Pulmonary artery endothelial cell (primary cell): ENCODE data around the gene SH3GL1. TPM values are rescaled to one million over a fixed set of nuclear protein-coding genes. Genes with fewer than 3 reads are reported as not detected.
"Not testable (repeated sequence)": the region's sequence is repeated elsewhere in the genome, so short reads cannot be mapped to it uniquely, and the experiment has no call there.

Experiments used
- DNase-seq: peaks from one replicate; pipeline ENCODE4 v3.0.0-alpha.2; 2011; ENCODE audit warnings: low read depth, low spot score
- total RNA-seq: library from RNA; depleted of rRNA; stranded (reverse); fragments of >200 nt; gene quantifications from 2 replicates; pipeline ENCODE4 v1.2.3, GENCODE V29; 2014

Gene SH3GL1
- total RNA-seq, 1 donor from 2014 or later, result 48.3 TPM

DNA sequence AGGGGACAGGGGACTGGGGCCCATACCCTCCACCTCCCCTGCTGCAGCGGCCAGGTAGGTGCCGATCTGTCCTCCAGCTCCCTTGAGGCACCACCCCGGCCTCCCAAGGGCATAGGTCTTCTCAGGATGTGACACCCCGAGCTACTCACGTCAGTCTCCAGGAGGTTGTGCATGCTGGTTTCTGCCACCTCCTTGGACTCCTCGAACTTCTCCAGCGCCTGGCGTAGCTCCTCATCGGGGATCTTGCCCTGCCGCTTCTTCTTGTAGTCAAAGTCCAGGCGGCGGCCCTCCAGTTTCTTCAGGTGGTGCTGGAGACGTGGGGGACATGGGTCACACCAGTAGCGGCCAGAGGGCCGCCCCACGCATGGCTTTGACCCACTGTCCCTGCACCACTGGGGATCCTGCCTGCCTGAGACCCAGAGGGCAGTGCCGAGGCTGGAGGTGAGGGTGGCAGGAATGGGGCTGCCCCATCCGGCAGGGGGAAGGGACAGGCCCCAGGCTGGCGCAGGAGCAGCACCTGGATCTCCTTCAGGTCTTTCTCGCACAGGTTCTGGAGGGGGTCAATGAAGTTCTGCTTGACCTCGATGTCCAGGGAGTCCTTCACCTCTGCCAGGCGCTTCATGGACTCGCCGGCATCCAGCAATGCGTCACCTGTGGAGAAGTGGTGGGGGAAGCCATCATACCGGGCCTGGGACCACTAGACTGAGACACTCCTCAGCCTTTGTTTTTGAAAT lies 36.6 kb downstream of the SH3GL1 start:
- no peak for DNase-seq

DNA sequence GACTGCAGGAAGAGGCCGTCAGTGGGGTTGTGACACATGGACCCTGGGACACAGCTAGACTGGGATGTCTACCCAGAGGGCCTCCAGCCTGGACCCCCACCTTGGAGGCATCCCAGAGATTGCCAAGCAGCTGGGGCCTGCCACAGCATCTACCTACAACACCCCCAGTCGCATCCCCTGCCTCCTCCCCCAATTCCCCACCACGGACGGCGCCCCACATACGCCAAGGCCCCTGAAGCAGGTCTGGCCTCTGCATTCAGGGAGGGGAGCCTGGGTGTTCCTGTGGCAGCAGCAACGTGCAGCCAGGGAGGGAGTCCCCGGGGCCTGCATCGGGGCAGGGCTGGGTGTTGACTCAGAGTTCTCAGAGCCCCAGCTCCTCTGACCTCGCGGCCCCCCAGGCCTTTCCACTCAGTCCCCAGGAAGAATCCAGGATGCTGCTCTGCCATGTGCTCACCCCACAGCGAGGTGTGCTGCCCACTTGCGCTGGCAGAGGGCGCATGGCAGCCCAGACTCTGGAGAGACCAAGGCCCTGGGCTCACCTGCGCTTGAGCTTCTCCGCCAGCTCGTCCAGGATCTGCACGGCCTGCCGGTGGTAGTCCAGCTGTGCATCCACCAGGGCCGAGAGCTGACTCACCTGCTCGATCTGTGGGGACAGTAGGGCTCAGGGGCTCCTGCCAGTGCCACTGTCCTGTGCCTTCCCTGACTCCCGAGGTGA lies 37.4 kb downstream of the SH3GL1 start:
- no peak for DNase-seq

DNA sequence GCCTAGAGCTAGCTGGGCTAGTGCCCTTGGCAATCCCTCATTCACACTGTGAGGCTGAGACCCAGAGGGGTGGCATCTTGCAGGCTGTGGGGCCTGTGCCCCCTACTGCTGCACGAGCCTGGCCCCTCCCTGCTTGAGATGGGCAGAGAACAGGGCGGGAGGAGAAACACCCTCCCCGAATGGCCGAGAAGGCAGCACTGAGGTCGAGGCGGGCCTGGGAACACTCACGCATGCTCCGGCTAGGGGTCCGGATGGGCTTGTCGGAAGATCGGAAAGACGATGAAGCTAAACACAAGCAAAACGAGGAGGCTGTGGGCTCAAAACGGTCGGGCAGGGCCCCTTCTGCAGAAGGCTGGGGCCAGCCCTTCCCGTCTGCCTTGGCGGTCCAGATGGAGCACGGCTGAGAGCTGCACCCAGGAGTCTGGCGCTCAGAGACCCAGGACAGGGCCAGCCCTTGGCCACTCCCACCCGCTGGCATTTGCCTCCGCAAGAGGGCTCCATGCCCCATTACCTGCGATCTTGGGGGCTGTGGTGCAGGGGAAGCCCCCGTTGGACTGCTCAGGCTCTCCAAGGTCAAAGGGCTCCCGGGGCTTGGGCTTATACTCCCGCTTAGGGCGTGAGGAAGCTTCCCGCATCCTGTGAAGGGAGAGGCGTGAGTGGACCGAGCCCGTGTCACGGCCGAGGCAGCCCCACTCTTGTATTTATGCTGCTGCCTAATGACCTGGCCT lies 38.1 kb downstream of the SH3GL1 start:
- no peak for DNase-seq

DNA sequence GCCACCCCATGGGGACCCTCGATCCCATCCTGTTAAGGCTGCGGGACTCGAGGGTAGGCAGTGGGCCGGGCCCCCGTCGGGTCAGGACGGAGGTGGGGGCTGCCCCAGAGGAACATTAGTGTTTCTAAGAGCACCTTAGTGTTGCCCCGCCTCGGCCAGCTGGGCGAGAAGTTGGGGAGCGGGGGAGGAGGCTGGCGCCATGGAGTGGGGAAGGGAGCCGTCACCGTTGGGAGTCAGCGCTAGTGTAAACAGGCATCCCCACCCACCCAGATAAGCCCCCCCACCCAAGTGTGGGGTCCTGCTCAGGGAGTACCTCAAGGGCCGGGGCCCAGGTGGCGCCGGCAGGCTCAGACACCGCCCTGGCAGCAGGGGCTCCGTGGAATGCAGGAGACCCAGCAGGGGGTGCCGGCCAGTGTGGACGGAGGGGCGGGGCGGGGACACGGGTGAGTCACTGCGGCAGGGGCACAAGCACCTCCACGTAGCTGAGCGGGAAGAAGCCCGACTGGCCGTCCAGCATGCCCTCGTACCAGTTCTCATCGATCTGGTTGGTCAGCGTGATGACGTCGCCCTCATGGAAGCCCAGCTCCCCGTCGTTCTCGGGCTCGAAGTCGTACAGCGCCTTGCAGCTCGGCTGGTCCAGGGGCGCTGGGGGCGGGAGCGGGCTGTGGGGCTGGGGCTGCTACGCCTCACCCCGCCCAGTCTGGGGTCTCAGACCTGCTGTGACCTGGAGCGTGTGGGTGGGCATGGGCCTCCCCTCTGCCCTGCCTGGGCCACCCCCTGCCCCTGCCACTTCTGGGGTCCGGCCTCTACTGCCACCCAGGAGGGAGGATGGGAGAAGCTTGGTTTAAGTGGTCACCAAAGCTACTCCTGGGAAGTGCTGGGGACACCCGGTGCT lies 38.9 kb downstream of the SH3GL1 start:
- DNase-seq, result no peak

DNA sequence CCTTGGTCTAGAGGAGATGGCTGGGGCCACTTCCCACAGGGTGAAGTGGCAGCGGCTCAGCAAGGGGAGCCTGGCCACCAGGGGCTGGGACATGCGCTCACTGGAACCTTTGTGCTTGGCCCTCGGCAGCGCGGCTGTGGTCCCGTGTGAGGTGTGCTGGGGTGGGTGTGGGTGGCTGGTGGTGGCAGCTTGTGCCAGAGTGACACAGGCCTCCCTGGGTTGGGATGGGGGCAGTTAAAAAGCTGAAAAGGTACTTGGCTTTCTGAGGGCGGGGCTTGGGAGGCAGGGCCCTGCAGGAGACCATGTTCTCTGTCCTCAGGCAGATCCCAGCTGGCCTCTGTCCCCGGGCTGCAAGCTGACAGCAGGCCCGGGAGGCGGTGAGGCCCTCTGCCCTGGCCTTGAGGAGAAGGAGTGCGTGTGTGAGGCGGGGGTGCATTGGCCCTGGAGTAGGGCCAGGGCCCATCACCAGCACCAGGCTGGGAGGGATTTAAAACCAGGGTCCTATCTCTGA lies 39.7 kb downstream of the SH3GL1 start:
- DNase-seq, result no peak

DNA sequence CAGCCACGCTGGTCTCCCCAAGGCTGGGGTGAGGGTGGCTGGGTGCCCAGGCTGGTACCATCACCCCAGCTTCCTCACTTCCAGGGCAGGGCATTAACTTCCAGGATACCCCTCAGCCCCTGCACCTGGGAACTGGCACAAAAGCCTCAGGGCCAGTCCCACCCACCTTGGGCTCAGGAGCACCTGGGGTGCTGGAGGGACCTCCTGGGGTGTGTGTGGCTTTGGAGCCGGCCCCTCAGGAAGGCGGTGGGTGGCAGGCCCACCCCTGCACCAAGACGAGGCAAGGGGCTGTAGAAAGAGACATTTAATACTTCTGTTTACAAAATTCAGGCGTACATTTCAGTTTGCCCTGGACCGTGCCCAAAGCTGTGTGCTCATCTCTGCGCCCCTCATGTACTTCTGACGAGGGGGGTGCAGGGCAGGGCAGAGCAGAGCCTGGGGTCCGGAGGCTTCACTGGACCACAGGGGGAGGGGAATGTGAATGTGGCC lies 40.2 kb downstream of the SH3GL1 start:
- no peak for DNase-seq

DNA sequence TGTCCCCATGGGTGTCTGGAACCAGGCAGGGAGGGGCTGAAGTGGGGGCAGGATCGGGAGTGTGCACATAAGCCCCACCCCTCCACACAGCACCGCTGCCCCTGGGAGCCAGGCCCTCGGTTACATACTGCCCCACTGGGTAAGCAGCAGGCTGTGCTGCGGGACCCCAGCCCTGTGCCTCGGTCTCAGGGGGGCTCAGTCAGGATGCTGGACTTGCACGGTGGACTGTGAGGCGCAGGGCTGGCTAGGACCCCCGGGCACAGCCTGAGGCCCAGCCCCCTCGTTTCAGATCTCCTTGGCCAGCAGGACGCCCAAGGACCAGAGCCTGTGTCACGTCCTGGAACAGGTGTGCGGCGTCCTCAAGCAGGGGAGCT lies 40.7 kb downstream of the SH3GL1 start:
- no peak for DNase-seq

DNA sequence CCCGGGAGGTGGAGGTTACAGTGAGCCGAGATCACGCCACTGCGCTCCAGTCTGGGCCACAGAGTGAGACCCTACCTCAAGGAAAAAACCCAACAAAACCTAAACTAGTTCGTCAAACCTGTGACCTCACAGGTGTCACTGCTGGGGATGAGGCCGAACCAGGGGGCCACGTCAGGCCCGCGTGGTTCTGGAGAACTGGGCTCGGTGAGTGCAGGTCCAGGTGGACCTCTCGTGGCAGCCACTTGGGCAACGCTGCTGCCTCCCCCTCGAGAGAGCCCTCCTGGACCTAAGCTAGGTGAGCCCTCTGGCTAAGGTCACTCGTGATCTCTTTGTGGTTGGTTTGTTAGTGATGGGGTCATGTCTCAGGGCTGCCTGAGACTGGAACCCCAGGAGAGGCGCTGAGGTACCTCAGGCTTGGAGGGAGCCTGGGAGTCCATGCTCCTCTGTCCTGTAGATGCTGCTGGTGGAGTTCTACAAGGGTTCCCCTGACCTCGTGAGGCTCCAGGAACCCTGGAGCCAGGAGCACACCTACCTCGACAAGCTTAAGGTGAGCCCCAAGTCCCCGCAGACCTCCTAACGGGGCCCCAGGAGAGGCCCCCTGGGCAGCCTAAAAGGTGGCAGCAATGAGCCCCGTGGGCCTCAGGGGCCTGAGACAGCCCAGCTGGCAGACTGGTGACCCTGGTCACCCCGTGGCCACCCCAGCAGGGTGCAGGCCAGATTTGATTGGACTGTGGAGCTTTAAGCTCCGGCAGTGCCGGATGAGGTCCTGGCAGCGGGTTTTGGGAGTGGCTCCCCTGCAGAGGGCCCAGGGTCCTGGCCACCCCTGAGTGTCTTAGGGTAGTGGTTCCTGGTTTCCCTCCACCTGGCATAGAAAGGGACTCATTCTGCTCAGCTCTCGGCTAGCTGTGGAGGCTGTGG lies 41.4 kb downstream of the SH3GL1 start:
- DNase-seq, result no peak

DNA sequence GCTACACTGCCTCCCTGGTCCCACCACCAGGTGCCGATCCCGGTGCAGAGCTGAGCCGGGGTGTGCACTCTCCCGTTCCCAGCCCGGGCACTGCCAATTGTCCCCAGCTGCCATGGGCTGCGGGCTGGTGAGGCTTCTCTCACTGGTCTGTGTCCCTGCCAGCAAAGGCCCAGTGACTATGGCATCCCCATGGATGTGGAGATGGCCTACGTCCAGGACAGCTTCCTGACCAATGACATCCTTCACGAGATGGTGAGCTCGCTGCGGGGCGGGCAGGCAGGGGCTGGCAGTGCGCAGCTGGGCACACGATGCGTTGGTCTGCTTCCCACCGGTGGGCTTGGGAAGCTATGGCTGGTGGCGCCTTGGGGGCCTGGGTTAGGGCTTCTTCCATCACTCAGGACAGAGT lies 42.4 kb downstream of the SH3GL1 start:
- DNase-seq, result no peak

DNA sequence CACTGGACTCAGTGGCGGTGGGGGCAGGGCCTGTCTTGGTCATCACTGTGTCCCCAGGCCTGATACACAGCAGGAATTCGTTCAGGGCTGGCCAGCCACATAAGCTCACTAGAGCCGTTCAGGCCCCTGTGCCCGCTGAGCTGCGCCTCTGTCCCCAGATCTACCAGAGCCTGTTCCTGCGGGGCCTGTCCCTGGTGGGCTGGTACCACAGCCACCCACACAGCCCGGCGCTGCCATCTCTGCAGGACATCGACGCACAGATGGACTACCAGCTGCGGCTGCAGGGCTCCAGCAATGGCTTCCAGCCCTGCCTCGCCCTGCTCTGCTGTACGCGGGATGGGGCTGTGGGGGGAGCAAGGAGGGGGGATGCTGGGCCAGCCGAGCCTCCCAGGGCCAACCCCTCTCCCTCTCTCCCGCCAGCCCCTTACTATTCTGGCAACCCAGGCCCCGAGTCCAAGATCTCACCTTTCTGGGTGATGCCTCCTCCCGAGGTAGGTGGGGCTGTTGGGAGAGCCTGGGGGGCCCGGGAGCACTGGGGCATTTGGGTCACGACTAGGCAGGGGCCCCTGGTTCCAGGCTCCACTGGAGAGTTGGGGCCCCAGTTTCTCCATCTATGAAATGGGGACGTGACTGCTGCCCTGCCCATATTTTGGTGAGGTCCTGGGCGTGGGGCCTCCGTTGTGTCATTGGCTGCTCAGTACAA lies 43.1 kb downstream of the SH3GL1 start:
- no peak for DNase-seq

DNA sequence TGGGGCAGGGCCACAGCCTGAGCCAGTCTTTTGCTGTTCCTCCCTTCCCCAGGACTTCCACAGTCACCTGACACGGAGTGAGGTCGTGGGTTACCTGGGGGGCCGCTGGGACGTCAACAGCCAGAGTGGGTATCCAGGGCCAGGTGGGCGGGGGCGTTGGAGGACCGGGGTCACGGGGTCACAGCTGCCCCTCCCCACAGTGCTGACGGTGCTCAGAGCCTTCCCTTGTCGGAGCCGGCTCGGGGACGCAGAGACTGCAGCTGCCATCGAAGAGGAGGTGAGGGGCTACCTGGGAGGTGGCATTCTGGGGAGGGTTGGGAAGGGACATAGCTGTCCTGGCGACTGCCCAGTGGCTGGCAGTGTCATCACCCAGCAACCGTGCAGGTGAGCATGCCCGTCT lies 45.5 kb downstream of the SH3GL1 start:
- no peak for DNase-seq

DNA sequence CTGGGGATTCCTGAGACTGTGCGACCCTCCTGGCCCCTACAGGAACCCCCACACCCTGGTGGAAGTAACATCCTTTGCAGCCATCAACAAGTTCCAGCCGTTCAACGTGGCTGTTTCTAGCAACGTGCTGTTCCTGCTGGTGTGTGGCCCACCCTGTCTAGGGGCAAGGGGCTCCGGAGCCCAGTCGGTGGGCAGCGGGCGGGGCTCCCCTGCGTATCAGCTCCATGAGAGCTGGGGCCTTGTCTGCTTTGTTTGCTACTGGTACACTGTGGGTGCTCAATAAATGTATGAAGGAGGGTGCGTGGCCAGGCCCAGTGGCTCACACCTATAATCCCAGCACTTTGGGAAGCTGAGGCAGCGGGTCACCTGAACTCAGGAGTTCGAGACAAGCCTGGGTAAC lies 46.1 kb downstream of the SH3GL1 start:
- DNase-seq, result no peak

DNA sequence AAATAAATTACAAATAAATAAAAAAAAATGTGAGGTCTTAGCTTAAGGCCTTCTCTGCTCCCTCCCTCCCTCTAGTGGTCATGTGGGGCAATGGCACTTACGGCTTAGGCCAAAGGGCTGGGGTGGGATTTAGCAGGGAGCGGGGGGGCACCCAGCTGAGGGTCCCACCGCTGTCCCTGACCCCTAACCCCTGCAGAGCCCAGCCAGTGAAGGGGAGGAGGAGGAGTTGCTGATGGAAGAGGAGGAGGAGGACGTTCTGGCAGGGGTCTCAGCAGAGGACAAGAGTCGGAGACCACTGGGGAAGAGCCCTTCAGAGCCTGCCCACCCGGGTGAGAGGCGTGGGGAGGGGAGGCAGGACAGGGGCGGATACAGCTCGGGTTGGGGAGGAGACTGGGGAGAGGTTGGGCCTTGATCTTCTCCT lies 47.6 kb downstream of the SH3GL1 start:
- DNase-seq, result no peak

DNA sequence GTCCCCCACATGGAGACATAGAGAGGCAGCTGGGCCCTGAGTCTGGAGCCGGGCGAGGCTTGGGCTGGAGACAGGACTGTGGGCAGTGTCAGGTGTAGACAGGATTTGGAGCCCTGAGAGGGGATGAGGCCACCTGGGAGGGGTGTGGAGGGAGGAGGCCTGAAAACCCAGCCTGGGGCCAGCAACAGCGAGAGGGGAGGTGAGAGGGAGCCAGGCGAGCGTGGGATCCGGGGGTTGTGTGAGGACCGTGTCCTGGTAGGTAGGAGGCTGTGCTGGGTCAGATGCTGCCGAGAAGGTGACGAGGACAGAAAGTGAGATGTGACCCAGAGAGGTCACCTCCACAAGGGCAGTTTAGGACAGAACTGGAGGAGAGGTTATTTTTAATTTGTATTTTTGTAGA lies 49.6 kb downstream of the SH3GL1 start:
- DNase-seq, result no peak

DNA sequence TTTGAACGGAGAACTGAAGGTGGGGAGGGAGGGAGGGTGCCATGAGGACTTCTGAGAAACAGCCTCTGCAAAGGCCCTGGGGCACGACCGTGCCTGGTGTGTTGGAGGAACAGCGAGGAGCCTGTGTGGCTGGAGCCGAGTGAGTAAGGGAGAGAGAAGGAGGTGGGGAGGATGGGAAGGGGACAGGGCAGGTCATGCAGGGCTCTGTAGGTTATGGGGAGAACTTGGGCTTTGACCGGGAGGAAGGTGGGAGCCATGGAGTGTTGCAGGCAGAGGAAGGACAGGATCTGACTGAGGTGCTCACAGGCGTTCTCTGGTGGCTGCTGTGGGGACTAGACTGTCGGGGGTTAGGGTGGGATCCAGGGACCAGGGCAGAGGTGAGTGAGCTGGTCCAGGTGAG lies 50.2 kb downstream of the SH3GL1 start:
- DNase-seq, result no peak

DNA sequence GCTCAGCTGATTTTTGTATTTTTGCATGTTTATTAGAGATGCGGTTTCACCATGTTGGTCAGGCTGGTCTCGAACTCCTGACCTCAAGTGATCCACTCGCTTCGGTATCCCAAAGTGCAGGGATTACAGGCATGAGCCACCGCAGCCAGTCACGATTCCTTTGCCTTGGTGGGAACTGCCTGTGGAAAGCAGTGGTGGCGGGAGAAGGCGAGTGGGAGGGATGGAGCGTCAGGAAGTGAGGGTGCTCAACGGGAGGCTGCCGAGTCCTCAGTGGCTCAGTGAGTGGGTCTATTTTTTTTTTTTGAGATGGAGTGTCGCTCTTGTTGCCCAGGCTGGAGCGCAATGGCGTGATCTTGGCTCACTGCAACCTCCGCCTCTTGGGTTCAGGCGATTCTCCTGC lies 51.1 kb downstream of the SH3GL1 start:
- not testable (repeated sequence) for DNase-seq

DNA sequence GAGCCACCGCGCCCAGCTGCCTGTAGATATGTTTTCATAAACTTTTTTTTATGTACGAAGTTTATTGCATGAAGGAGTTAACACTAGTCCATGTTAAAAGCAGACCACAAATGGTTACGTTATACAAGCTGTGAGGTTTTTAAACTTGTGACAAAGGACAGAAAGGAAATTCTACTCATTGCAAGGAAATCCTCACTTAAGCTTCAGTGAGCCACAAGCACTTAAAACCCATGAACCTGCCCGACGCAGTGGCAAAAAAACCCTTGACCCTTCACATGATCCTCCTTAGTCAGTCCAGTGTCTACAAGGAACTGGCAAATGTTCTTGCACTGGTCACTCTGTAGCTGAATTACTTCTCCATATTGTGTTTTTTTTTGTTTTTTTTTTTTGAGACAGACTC lies 52.8 kb downstream of the SH3GL1 start:
- no peak for DNase-seq

DNA sequence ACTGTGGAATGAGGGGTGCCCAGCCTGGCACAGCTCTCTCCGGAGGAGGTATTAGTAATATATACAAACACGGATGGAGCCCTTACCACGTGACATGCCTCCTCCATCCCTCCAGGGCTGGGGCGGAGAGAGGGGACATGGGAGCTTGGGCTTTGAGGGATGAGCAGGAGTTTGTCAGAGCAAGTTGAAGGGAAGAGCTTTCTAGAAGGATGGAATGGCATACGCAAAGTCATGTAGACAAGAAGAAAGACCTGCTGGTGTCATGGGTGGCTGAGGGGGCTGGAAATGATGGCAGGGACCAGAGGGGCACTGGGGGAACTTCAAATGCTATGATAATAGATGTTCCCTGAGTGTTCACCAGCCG lies 54.3 kb downstream of the SH3GL1 start:
- no peak for DNase-seq

DNA sequence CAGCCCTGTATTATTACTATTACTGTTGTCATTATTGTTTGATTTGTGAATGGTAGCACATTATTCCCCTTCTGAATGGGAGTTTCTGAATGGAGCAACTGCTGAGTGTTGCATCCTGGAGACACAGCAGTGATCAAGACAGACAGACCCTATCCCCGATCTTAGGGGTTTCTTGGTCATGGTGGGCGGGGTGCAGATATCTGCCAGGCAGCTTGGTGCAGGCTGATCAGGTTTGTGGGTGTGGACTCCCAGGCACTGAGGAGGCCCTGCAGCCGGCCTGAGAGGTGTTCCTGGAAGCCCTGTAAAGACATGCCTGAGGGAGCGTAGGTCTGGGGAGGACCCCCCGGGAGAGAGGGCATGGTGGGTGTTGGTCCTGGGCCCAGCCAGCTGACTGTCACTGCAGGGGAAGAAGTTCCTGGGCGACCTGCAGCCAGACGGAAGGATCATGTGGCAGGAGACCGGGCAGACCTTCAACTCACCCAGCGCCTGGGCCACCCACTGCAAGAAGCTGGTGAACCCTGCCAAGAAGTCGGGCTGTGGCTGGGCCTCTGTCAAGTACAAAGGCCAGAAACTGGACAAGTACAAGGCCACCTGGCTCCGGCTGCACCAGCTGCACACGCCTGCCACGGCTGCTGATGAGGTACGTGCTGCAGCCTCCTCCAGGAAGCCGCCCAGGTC lies 54.9 kb downstream of the SH3GL1 start:
- DNase-seq, result no peak
